COLO668 (cell line): ENCODE measurements around the gene CPT1B.
"Not testable (repeated sequence)": the region's sequence is repeated elsewhere in the genome, so short reads cannot be mapped to it uniquely, and the experiment has no call there.

Experiments
- DNase-seq: peaks from one replicate; lab custom pipeline; 2025; ENCODE audit not compliant: unreplicated experiment; lab: John Stamatoyannopoulos, UW

The CPT1B gene

DNA sequence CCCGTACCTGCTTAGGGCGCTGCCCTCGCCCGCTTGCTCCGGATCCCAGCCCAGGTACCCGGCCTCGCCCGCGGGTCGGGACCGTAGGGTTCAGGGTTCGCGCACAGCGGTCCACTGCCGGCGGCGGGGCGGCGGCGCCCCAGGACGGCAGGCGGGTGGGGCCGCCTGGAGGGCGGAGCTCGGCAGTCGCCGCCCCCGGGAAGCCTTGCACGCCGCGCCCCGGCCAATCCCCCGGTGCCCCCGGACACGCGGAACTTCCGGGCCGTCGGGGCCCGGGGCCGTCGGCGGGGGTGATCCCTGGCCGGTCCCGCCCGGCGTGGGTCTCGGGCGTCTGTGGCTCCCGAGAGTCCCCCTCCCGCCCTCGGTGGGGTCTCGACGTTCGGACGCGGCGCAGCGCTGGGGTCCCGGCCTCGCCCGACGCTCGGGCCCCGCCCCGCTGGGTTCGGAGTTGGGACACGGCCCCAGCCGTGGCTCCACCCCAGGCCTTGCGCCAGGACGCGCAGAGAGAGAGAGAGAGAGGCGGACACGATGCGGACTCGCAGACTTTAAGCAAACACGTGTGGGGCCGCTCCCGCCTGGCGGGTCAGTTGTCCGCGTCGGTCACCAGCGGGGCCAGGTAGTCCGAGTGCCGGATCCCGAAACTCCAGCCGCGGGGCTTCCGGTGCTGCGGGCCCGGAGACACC is 48.2 kb downstream of the CPT1B start, which contains the start of gene TYMP:
TSS of gene TYMP (minus strand) at position 116 of the 683 bp plus-strand sequence. CDS start 303 bp downstream, outside the sequence.
- peak; percentile 41 for DNase-seq

GRCh38 chr22:50529416-50529896 is 48.8 kb downstream of the CPT1B start:
- no peak for DNase-seq

GRCh38 chr22:50528682-50529415 is 49.4 kb downstream of the CPT1B start:
- no peak for DNase-seq

DNA sequence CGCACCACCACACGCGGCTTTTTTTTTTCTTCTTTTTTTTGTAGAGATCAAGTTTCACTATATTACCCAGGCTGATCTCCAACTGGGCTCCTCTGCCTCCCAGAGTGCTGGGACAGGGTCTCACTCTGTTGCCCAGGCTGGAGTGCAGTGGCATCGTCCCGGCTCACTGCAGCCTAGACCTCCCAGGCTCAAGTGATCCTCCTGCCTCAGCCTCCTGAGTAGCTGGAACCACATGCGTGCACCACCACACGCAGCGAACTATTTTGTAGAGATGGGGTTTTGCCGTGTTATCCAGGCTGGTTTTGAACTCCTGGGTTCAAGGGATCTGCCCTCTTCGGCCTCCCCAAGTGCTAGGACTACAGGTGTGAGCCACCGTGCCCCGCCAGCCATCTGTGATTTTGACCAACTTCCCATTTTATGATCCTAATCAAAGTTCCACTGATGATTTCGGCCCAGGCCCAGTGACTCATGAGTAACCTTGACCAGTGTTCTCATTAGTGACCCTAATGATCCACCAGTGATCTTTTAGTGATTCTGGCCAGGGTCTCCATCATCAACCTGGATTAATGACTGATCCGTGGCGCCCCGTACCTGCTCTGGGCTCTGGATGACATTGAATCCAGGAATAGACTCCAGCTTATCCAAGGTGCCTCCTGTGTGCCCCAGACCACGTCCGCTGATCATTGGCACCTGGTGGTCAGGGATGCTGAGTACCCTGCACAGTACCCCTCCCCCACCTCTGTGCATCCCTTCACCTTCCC is 50.1 kb downstream of the CPT1B start:
- no peak for DNase-seq

- DNase-seq: no peak
These were observed 51.1 kb downstream of the CPT1B start for GRCh38 chr22:50526834-50527801.

DNA sequence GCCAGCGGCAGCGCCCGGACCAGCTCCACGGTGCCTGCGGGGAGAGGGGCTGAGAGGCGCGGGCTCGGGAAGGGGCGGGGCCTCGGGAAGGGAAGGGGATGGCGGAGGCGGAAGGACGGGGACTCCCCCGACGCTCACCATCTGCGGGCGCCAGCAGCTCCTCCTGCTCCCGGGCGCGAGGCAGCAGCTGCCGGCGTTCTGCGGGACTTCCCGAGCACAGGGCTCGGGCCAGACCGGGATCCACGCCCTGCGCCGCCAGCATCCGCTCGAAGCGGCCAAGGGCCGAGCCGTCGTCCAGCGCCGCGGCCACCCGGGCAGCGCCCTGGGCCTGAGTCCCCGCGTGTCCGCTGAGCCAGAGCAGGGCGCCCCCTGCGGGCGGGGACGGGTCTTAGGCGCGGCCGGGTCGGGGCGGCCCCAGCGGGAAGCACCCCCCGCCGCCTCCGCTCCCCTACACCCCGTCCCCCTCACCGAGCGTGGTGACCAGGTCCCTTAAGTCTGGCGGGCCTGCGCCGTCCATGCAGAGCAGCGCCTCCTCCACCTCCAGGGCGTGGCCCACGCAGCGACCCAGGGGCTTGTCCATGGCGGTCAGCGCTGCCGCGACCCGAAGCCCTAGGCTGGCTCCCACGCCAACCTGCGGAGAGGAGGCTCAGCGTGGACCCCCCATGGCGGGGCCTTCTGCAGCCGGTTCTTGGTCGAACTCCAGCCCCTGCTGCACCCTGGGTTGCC is 52.0 kb downstream of the CPT1B start:
- DNase-seq: peak; percentile 89

DNA sequence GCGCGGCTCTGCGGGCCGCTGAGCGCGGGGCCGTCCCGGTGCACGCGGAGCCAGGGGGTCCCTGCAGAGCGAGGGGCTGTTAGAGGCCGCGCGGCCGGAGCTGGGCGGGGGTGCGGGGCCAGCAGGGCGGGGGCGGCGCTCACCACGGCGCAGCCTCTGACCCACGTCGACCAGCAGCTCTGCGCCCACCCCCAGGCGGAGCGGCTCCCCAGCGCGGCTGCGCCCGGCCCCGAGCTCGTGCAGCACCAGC is 52.4 kb downstream of the CPT1B start:
- no peak for DNase-seq

DNA sequence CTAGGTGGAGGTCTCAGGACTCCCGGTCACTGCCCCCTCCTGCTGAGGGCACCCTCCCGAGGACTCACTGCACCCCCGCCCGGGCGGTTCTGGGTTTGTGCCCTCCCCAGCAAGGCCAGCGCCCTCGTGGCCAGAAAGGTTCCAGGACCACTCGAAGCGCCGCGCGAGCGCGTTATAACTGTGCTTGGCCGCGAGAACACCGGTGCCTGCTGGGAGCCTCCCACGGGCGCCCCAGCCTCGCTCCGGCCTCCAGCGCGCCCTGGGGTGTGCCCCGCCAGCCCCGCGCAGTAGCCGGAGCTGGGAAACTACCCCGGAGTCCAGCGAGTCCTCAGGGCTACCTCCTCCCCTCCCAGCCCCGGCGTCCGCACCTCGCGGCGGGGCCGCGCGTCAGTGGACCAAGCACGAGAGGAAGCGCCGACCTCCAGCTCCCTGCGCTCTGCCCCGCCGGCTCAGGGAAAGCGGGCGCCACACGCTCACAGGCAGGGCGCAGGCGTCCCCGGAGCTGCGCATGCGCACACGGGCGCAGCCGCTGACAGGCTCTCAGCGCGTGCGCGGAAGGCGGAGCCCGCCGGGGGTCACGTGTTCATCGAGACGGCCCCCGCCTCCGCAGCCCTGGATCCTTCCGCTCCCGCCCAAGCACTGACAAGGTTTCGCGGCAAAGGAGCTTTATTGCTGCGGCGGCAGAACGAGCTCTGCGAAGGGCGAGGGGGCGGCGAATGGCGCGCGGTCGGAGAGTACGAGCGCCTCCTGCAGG is 52.9 kb downstream of the CPT1B start, which contains the start of gene SCO2:
TSS of gene SCO2 (minus strand) at position 495 of the 754 bp plus-strand sequence. CDS start 1,187 bp downstream, outside the sequence.
- peak; percentile 98 for DNase-seq

- DNase-seq: peak; percentile 73
These were observed 53.5 kb downstream of the CPT1B start for GRCh38 chr22:50524676-50525103.

DNA sequence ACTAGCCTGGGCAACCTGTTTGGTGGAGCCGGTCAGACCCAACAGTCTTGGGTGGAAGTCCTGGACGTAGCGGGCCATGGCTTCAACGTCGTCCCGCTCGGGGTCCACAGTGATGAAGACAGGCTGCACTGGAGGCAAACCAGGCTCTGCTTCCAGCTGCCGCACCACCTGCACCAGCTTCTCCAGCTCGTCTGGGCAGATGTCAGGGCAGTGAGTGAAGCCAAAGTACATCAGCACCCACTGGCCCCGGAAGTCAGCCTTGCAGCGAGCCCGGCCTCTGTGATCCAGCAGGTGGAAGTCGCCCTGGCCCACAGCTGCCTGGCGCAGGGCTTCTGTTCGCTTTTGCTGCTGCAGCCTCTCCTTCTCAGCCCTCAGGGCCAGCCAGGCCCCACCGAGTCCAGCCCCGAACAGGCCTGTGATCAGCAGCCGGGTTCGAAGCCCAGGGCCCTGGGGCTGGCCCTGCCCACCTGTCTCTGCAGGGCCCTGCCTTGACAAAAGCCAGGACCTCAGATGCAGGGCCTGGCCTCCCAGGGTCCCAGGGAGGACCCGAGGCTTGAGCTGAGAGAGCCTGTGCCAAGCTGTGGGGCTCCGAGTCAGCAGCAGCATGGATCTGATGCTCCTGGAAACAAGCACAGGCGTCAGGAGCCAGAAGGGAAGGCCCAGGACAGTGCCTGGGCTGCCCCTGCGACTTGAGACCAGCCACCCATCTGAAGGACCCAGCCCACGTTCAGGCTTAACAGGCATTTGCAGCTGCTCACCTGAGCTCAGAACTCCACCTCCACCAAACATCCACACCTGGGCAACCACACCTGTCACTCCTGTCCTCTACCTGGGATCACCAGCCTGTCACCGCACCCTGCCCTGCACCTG is 54.2 kb downstream of the CPT1B start:
- peak; percentile 85 for DNase-seq

- no peak for DNase-seq
These were observed 54.8 kb downstream of the CPT1B start for GRCh38 chr22:50523458-50523805.

DNA sequence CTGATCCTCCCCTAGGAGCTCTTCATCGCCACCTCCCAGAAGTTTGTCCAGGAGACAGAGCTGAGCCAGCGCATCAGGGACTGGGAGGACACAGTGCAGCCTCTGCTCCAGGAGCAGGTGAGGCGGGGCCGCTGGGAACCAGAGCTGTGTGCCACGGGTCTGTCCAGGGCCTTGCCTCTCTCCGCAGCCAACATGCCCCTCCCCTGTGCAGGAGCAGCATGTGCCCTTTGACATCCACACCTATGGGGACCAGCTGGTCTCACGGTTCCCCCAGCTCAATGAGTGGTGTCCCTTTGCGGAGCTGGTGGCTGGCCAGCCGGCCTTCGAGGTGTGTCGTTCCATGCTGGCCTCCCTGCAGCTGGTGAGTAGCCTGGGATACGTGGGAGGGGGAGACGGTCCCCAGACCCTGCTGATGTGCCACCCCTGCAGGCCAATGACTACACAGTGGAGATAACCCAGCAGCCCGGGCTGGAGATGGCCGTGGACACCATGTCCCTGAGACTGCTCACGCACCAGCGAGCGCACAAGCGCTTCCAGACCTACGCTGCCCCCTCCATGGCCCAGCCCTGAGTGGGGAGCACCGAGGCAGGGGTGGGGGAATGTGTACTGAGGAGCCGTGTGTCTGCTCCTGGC is 55.3 kb downstream of the CPT1B start:
- no peak for DNase-seq

GRCh38 chr22:50522208-50522805 is 55.9 kb downstream of the CPT1B start:
- DNase-seq: no peak

- DNase-seq: no peak
These were observed 56.5 kb downstream of the CPT1B start for GRCh38 chr22:50521710-50522109.

DNA sequence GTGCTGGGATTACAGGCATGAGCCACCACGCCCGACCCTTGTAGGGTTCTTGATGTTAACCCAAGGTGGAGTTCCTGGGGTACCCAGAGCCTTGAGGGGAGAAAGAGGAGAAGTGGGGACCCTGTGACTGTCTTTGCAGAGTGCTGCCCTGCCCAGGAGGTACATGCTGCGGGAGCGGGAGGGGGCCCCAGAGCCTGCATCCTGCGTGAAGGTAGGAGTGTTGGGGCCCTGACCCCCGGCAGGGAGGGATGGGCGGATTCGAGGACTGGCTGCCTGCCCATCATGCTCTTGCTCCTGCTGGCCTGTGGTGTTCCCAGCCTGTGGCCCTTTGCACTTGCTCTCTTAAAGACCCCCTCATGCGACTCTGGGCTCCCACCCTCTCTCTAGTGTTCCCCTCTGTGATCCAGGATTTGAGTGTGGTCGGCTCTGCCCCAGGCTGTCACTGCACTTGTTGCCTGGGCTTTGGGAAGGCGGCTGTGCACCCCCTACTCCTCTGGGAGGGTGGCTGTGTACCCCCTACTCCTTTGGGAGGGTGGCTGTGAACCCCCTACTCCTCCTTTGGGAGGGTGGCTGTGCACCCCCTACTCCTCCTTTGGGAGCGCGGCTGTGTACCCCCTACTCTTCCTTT is 57.3 kb downstream of the CPT1B start:
- DNase-seq: no peak

GRCh38 chr22:50520184-50520583 is 58.0 kb downstream of the CPT1B start:
- not testable (repeated sequence) for DNase-seq

DNA sequence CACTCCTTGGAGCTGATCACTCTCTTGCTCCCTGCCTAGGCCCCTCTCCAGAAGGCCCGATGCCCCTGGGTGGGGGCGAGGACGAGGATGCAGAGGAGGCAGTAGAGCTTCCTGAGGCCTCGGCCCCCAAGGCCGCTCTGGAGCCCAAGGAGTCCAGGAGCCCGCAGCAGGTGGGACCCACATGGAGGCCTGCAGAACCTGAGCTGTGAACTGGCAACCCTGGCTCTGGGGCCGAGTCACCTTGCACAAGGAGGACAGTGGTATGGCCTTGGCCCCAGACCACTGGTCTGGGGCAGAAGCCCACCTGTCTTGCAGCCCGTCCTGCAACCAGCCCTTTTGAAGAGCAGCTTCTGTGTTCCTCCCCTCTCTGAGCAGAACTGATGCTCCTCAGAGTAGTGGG is 59.1 kb downstream of the CPT1B start:
- DNase-seq: no peak
